ENCODE measurements around the gene RAB39A.

Gene RAB39A

DNA sequence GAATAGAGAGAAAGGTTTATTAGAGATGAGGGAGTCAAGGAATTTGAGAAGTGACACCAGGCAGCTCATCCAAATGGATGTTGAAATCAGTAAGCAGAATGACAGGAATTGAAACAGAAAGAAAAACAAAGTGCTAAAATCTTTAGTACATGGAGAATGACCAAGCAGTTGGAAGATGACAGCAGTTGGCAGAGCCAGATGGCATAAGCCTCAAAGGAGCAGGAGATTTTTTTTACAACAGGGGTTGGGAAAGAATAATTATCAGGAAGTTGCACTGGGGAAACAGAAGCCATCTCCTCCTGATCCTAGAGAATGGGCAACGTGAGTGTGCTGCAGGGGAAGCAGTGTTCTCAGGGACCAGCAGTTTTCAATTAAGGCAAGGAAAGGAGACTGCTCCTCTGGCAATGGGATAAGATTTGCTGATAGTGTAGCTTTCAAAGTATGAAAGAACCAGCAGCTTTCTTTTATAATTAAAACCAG, 28.9 kb downstream of the RAB39A start:
- 48 to 61% methylated on average over 1 of the region's 1 CpG for WGBS, 2 experiments
- Histone ChIP-seq H3K4me3 (ENCODE audit: insufficient read depth, low read depth, low read length) (no peak overlapping the region), H3K4me1 (ENCODE audit: control insufficient read depth, insufficient read depth, low read length) (no peaks in the 10 kb centered on the region), H3K27ac (ENCODE audit: insufficient read depth, low read depth, low read length, poor library complexity, severe bottlenecking) (no peak overlapping the region), H3K27me3 (ENCODE audit: control insufficient read depth, insufficient read depth, low read length, poor library complexity, severe bottlenecking) (no peaks in the 10 kb centered on the region), H3K36me3 (ENCODE audit: control insufficient read depth, insufficient read depth, low read length) (no peaks in the 10 kb centered on the region), H3K9me3 (ENCODE audit: control insufficient read depth, low read length) (no peaks in the 10 kb centered on the region)

DNA sequence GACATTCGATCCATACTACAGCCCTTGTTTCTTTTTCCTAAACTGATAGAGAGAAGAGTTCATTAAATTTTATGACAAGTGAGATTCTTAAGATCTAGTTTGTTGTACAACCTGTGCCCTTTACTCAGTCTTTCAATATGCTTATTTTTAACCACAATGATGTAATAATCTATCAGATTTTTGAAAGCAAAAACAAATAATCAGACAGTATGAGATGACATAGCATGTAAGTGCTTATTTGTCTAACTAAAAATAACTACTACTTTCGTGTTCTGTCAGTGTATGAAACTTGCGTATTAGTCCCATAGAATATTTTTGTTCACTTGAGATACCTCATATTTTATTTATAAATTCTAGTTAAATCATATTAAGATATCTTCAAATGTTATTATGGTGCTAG, 33.2 kb downstream of the RAB39A start:
- Histone ChIP-seq H3K4me3 (ENCODE audit: insufficient read depth, low read depth, low read length) (no peak overlapping the region), H3K27me3 (ENCODE audit: control insufficient read depth, insufficient read depth, low read length, poor library complexity, severe bottlenecking) (no peaks in the 10 kb centered on the region), H3K9me3 (ENCODE audit: control insufficient read depth, low read length) (no peaks in the 10 kb centered on the region), H3K27ac (ENCODE audit: insufficient read depth, low read depth, low read length, poor library complexity, severe bottlenecking) (no peak overlapping the region), H3K4me1 (ENCODE audit: control insufficient read depth, insufficient read depth, low read length) (no peaks in the 10 kb centered on the region), H3K36me3 (ENCODE audit: control insufficient read depth, insufficient read depth, low read length) (no peaks in the 10 kb centered on the region)
- 100% methylated on average over 1 of the region's 3 CpGs; no CpG with 5 or more reads in 1 of the 2 experiments for WGBS, 2 experiments

DNA sequence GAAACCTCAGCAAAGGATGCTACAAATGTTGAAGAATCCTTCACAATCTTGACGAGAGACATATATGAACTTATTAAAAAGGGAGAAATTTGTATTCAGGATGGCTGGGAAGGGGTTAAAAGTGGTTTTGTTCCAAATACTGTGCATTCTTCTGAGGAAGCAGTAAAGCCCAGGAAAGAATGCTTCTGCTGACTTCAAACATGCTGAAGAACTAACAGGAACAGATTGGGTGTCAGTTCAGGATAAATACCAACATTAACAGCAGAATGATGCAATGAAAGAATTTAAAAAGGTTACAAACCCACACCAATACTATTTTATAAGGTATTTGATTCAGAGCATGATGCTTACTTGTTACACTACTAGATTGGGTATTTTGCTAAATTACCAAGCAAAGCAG, 33.9 kb downstream of the RAB39A start:
- Histone ChIP-seq H3K36me3 (ENCODE audit: control insufficient read depth, insufficient read depth, low read length) (no peaks in the 10 kb centered on the region), H3K4me3 (ENCODE audit: insufficient read depth, low read depth, low read length) (no peak overlapping the region), H3K27ac (ENCODE audit: insufficient read depth, low read depth, low read length, poor library complexity, severe bottlenecking) (no peak overlapping the region), H3K27me3 (ENCODE audit: control insufficient read depth, insufficient read depth, low read length, poor library complexity, severe bottlenecking) (no peaks in the 10 kb centered on the region), H3K4me1 (ENCODE audit: control insufficient read depth, insufficient read depth, low read length) (no peaks in the 10 kb centered on the region), H3K9me3 (ENCODE audit: control insufficient read depth, low read length) (no peaks in the 10 kb centered on the region)
- 93% methylated on average over 1 of the region's 1 CpG for WGBS, 2 experiments

DNA sequence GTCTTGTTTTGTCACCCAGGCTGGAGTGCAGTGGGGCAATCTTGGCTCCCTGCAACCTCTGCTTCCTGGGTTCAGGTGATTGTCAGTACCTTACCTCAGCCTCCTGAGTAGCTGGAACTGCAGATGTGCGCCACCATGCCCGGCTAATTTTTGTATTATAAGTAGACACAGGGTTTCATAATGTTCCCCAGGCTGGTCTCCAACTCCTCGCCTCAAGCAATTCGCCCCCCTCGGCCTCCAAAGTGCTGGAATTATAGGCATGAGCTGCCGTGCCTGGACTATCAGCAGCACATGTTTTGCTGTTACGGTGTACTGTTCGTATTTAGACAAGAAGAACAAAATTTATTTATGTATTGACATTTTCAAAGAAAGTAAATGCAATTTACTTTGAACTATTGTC, 34.8 kb downstream of the RAB39A start:
- Histone ChIP-seq H3K4me1 (ENCODE audit: control insufficient read depth, insufficient read depth, low read length) (no peaks in the 10 kb centered on the region), H3K4me3 (ENCODE audit: insufficient read depth, low read depth, low read length) (no peak overlapping the region), H3K27me3 (ENCODE audit: control insufficient read depth, insufficient read depth, low read length, poor library complexity, severe bottlenecking) (no peaks in the 10 kb centered on the region), H3K36me3 (ENCODE audit: control insufficient read depth, insufficient read depth, low read length) (no peaks in the 10 kb centered on the region), H3K27ac (ENCODE audit: insufficient read depth, low read depth, low read length, poor library complexity, severe bottlenecking) (no peak overlapping the region), H3K9me3 (ENCODE audit: control insufficient read depth, low read length) (no peaks in the 10 kb centered on the region)
- 75% methylated on average over 8 of the region's 8 CpGs for WGBS, 2 experiments

DNA sequence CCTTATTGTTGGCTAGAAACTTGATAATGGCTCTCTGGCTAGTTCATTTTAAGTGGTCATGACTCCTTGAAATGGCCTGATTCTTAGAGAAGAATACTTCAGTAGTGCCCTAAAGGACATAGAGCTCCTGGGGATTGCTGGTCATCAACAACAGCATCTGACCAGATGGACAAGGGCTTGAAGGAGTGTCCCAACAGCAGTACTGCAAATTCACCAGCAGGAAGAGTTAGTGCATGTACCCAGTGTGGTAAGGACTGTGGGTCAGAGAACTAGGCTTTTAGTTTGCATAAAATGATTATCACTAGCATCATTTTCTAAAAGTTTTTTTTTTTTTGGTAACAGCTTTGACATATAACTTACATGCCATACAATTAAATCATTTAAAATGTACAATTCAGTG, 41.0 kb downstream of the RAB39A start:
- H3K27me3 ChIP-seq (ENCODE audit: control insufficient read depth, insufficient read depth, low read length, poor library complexity, severe bottlenecking), result no peaks in the 10 kb centered on the region
- no peaks in the 10 kb centered on the region for H3K9me3 ChIP-seq (ENCODE audit: control insufficient read depth, low read length)
- no peak overlapping the region for H3K4me3 ChIP-seq (ENCODE audit: insufficient read depth, low read depth, low read length)
- no peak overlapping the region for H3K27ac ChIP-seq (ENCODE audit: insufficient read depth, low read depth, low read length, poor library complexity, severe bottlenecking)
- H3K36me3 ChIP-seq (ENCODE audit: control insufficient read depth, insufficient read depth, low read length), result no peaks in the 10 kb centered on the region
- no peaks in the 10 kb centered on the region for H3K4me1 ChIP-seq (ENCODE audit: control insufficient read depth, insufficient read depth, low read length)

DNA sequence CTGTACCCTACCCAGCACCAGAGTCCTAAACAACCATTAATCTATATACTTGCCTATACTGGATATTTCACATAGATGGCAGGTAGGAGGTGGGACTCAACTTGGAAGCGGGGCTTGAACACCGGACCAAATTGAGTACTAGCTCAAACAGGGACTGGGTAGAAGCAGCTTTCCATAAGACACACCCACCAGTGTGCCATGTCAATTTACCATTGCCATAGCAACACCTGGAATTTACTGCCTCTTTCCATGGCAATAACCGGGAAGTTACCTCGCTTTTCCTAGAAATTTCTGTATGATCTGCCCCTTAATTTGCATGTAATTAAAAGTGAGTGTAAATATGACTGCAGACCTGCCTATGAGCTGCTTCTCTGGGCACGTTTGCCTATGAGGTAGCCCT, 41.8 kb downstream of the RAB39A start:
- Histone ChIP-seq H3K27me3 (ENCODE audit: control insufficient read depth, insufficient read depth, low read length, poor library complexity, severe bottlenecking) (no peaks in the 10 kb centered on the region), H3K4me1 (ENCODE audit: control insufficient read depth, insufficient read depth, low read length) (no peaks in the 10 kb centered on the region), H3K36me3 (ENCODE audit: control insufficient read depth, insufficient read depth, low read length) (no peaks in the 10 kb centered on the region), H3K27ac (ENCODE audit: insufficient read depth, low read depth, low read length, poor library complexity, severe bottlenecking) (no peak overlapping the region), H3K9me3 (ENCODE audit: control insufficient read depth, low read length) (no peaks in the 10 kb centered on the region), H3K4me3 (ENCODE audit: insufficient read depth, low read depth, low read length) (no peak overlapping the region)
- 90 to 92% methylated on average over 5 of the region's 5 CpGs for WGBS, 2 experiments

DNA sequence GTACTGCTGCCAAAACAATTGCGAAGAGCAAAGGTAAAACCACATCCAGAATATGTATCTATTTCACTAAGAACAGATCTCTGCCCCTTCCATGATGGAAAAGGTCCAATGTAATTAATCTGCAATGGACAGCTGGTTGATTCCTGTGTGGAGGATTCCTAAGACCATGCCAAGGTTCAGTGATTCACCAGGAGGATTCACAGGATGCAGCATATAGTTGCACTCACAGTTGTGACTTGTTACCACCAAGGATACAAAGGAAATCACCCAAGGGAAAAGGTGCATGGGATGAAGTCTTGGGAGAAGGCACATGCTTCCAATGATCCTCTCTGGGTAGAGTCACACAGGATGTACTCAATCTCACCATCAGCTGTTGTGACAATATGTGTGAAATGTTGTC, 45.4 kb downstream of the RAB39A start:
- Histone ChIP-seq H3K27ac (ENCODE audit: insufficient read depth, low read depth, low read length, poor library complexity, severe bottlenecking) (no peak overlapping the region), H3K36me3 (ENCODE audit: control insufficient read depth, insufficient read depth, low read length) (no peaks in the 10 kb centered on the region), H3K9me3 (ENCODE audit: control insufficient read depth, low read length) (no peaks in the 10 kb centered on the region), H3K4me3 (ENCODE audit: insufficient read depth, low read depth, low read length) (no peak overlapping the region), H3K27me3 (ENCODE audit: control insufficient read depth, insufficient read depth, low read length, poor library complexity, severe bottlenecking) (no peaks in the 10 kb centered on the region), H3K4me1 (ENCODE audit: control insufficient read depth, insufficient read depth, low read length) (no peaks in the 10 kb centered on the region)
- 91 to 100% methylated on average over 1 of the region's 1 CpG for WGBS, 2 experiments

DNA sequence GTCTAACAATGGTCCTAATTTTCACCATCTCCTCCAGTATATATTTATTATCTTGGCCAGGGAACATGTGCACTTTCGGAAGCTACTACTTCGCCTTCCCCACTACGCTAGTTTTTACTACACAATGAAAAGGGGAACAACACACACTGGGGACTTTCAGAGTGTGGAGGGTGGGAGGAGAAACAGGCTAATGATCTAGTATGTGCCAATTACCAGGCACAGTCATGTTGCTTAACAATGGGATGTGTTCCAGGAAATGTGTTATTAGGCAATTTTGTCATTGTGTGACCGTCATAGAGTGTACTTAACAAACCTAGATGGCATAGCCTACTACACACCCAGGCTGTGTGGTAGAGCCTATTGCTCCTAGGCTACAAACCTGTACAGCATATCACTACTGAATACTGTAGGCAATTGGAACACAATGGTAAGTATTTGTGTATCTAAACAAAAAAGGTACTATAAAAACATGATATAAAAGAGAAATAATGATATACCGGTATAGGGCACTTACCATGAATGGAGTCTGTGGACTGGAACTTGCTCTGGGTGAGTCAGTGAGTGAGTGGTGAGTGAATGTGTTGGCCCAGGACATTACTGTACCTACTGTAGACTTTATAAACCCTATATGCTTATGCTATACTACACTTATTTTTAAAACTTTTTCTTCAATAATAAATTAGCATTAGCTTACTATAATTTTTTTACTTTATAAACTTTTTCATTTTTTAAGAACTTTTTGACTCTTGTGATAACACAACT, 60.3 kb downstream of the RAB39A start:
- 94 to 95% methylated on average over 5 of the region's 5 CpGs for WGBS, 2 experiments
- H3K36me3 ChIP-seq (ENCODE audit: control insufficient read depth, insufficient read depth, low read length), result no peaks in the 10 kb centered on the region
- no peaks in the 10 kb centered on the region for H3K4me1 ChIP-seq (ENCODE audit: control insufficient read depth, insufficient read depth, low read length)
- no peaks in the 10 kb centered on the region for H3K9me3 ChIP-seq (ENCODE audit: control insufficient read depth, low read length)
- no peak overlapping the region for H3K27ac ChIP-seq (ENCODE audit: insufficient read depth, low read depth, low read length, poor library complexity, severe bottlenecking)
- H3K27me3 ChIP-seq (ENCODE audit: control insufficient read depth, insufficient read depth, low read length, poor library complexity, severe bottlenecking), result no peaks in the 10 kb centered on the region
- no peak overlapping the region for H3K4me3 ChIP-seq (ENCODE audit: insufficient read depth, low read depth, low read length)

DNA sequence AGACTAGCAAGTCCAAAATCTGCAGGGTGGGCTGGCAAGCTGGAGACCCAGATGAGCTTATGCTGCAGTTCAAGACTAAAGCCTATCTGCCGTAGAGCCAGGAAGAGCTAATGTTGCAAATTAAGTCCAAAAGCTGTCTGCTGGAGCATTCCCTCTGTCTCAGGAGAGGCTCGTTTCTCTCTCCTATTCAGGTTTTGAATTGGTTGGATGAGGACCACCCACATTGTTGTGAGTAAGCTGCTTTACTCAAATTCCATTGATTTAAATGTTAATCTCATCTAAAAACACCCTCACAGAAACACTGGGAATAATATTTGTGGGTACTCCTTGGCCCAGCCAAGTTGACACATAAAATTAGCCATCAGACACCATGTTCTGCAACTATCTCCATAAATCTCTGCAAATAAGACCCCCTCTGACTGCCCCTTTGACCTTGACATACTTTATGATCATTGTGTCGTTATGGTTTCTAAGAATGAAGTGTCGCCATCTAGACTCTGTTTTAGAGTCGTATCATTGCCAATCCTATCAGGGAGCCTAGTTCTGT, 63.7 kb downstream of the RAB39A start:
- H3K27ac ChIP-seq (ENCODE audit: insufficient read depth, low read depth, low read length, poor library complexity, severe bottlenecking), result no peak overlapping the region
- no peaks in the 10 kb centered on the region for H3K27me3 ChIP-seq (ENCODE audit: control insufficient read depth, insufficient read depth, low read length, poor library complexity, severe bottlenecking)
- no peaks in the 10 kb centered on the region for H3K9me3 ChIP-seq (ENCODE audit: control insufficient read depth, low read length)
- H3K4me3 ChIP-seq (ENCODE audit: insufficient read depth, low read depth, low read length), result no peak overlapping the region
- H3K4me1 ChIP-seq (ENCODE audit: control insufficient read depth, insufficient read depth, low read length), result no peaks in the 10 kb centered on the region
- no peaks in the 10 kb centered on the region for H3K36me3 ChIP-seq (ENCODE audit: control insufficient read depth, insufficient read depth, low read length)
- 73 to 77% methylated on average over 5 of the region's 5 CpGs for WGBS, 2 experiments

DNA sequence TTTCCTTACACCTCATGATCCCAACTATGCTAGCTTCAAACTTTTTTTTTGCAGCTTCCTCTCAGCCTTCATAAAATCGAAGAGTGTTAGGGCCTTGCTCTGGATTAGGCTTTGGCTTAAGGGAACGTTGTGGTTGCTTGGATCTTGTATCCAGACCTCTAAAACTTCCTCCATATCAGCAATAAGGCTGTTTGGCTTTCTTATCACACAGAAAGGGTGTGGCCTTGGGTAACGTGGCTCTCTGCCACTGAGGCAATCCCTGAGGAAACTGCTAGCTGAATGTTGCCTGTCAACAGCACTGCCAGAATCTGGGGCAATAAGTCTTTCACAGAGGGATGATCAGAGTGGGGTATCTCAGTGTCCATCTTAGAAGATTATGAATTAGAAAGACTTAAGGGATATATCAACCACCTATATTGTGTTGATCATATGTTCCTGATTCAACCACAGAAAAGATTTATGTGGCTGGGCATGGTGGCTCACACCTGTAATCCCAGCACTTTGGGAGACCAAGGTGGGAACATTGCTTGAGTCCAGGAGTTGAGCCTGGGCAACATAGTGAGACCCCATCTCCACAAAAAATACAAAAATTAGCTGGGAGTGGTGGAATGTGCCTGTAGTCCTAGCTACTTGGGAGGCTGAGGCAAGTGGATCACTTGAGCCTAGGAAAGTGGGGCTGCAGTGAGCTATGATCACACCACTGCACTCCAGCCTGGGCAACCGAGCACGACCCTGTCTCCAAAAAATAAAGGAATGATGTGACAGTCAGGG, 67.9 kb downstream of the RAB39A start:
- WGBS, 2 experiments, result 91% methylated on average over 4 of the region's 5 CpGs
- Histone ChIP-seq H3K27ac (ENCODE audit: insufficient read depth, low read depth, low read length, poor library complexity, severe bottlenecking) (no peak overlapping the region), H3K4me1 (ENCODE audit: control insufficient read depth, insufficient read depth, low read length) (no peaks in the 10 kb centered on the region), H3K27me3 (ENCODE audit: control insufficient read depth, insufficient read depth, low read length, poor library complexity, severe bottlenecking) (no peaks in the 10 kb centered on the region), H3K4me3 (ENCODE audit: insufficient read depth, low read depth, low read length) (no peak overlapping the region), H3K36me3 (ENCODE audit: control insufficient read depth, insufficient read depth, low read length) (no peaks in the 10 kb centered on the region), H3K9me3 (ENCODE audit: control insufficient read depth, low read length) (no peaks in the 10 kb centered on the region)
